GM19240 (cell line): ENCODE data around the gene MUCL3.
"Not testable (repeated sequence)": the region's sequence is repeated elsewhere in the genome, so short reads cannot be mapped to it uniquely, and the experiment has no call there.

Experiments
- DNase-seq: peaks from one replicate; pipeline ENCODE4 v3.0.0; 2011; ENCODE audit warnings: low spot score; ENCODE audit not compliant: insufficient read length

The MUCL3 gene

DNA sequence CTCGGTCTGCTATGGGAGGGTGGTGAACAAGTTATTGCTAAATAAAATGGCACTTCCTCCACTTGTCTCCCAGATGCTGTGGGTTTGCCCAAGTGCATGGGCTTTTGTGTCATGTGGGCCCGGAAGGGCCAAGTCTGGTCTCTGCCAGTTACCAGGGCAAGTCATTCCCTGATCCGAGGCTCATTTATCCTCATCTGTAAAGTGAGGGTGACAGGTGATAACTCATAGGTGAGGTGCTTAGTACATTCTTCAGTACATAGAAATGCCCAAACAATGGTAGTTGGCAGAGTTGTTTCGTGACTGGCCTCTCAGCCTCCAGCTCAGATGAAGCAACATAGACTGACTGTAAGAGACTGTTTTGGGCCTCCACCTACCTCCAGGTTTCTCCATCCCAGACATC, 2.0 kb upstream of the MUCL3 start:
- no peak for DNase-seq

DNA sequence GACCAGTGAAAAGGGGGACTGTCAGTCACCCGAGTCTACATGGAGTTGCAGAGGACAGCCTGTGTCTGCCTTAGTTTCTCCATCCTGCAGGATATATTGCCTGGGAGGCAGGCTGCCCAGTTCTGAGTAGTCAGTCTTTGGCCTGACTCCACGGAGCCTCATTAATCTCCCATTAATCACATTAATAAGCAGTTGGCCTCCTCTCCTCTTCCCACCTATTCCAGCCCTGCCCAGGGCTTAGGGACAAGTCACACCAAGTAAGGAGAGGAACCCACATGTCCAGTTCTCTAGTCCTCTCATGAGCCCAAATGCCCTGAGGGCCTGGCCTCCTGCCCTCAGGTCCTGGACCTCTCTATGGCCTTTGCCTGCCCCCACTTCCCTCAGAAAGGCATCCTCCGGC, 1.3 kb upstream of the MUCL3 start:
- DNase-seq, result no peak

DNA sequence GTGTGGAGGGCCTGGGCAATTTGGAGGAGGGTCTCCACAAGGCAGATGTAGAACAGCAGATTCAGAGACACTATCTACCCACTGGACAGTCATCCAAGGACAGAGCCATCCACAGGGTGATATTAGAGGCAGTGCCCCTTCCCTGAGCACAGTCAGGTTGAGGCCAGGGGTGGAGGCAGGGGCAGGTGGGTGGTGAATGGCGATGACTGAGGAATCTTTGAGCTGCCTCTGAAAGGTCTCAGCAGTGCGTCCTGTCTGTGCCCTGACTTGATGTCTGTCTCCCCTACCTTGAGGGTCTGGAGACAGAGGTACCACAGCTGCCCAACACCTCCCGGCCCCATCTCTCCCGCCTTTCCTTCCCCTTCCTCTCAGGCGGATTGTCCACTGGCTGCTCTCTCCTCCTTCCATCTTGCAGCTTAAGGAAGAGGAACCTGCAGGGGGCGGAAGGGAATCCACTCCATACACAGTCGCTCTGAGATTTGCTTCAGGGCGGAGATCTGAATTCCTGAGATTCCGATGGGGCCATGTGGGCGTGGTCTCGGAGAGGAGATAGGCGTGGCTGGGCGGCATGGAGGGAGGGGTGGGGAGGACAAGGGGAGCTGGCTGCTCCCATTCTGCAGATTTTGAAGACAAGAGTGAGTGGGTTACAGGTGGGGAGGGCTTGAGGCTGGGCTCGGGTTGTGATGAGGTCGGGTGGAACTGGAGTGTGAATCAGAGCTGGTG, 1.7 kb downstream of the MUCL3 start:
- DNase-seq, result no peak

DNA sequence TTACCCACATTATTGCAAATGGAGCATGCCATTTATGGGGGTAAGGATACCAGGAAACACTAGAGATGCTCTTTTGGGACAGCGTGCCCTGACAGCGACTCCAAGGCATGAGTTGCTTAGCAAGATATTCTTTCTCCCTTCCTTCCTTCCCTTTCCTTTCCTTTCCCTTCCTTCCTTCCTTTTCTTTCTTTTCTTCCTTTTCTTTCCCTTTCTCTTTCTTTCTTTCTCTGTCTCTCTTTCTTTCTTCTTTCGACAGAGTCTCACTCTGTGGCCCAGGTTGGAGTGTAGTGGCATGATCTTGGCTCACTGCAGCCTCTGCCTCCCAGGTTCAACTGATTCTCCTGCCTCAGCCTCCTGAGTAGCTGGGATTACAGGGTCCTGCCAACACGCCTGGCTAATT, 3.3 kb downstream of the MUCL3 start:
- no peak for DNase-seq

DNA sequence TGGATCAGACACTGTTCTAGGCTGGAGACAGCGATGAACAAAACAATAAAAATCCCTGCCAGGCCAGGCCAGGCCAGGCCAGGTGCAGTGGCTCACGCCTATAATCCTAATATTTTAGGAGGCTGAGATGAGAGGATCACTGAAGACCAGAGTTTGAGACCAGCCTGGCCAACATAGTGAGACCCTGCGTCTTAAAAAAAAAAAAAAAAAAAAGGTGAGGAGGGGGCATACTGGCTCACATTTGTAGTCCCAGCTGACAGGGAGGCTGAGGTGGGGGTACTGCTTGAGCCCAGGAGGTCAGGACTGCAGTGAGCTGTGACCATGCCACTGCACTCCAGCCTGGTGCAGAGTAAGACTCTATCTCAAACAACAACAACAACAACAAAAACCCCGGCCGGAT, 4.5 kb downstream of the MUCL3 start:
- no peak for DNase-seq

DNA sequence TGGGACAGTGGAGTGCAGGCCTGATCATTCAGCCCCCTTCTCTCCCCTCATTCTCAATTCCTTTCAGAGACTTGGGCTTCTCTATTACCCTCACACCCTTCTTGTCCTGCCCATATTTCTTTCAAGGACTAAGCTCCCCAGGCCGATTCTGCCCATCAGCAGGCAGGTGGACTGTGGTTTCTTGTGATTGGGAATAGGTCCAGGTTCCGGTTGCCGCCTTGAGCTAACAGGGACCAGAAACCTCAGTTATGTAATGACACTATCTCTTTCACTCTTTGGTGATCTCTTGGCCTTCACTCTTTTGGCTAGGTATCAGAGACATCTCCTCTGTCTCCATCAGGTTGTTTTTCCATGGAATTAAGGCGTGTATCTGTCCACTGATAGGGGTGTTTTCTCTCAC, 6.5 kb downstream of the MUCL3 start:
- no peak for DNase-seq

DNA sequence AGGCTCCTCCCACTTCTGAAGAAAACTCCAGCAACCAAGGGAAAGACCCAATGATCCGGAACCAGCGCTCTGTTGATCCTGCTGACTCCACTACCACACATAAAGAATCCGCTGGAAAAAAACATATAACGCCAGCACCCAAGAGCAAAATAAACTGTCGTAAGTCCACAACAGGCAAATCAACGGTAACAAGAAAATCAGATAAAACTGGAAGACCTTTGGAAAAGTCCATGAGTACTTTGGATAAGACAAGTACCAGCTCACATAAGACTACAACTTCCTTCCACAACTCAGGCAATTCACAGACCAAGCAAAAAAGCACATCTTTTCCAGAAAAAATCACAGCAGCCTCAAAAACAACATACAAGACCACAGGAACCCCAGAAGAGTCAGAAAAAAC, 8.0 kb downstream of the MUCL3 start:
- DNase-seq, result no peak

DNA sequence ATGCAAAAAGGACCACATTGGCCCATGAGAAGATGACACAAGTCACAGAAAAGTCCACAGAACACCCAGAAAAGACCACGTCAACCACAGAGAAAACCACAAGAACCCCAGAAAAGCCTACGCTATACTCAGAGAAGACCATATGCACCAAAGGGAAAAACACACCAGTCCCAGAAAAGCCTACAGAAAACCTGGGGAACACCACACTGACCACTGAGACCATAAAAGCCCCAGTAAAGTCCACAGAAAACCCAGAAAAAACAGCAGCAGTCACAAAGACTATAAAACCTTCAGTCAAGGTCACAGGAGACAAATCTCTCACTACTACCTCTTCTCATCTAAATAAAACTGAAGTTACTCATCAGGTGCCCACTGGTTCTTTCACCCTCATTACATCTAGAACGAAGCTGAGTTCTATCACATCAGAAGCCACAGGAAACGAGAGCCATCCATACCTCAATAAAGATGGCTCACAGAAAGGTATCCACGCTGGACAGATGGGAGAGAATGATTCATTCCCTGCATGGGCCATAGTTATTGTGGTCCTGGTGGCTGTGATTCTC, 11.2 kb downstream of the MUCL3 start:
- no peak for DNase-seq

DNA sequence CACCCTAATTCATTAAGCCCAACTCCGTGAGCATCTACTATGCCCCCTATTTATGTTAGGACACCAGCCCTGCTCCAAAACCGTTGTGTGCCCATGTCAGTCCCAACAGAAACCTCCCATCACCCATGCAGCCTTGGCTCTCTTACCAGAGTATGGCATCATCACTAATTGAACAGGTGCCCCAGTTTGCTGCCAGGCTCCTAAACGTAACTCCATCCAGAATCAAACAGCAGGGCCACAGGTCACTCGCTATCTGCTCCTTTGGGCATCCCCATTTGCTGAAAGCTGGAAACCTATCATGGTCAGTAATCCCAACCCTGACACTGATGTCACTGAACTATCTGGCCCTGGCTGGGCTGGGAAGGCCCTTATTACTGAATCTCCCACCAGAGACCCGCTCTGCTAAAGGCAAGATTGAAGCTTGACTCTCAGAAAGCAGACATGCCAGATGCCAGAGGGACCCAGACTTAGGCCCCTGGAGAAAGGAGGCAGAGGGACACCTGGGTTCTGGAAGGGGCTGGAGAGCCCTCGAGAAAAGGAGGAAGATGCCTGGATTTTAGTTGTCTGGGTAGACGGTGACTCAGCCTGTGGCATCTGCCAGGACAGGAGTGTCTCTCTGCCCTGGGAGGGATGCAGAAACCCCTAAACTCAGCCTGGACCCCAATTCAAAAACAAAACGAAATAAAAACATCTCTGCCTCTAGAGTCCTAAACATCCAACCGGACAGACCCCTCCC, 14.0 kb downstream of the MUCL3 start:
- DNase-seq, result no peak

DNA sequence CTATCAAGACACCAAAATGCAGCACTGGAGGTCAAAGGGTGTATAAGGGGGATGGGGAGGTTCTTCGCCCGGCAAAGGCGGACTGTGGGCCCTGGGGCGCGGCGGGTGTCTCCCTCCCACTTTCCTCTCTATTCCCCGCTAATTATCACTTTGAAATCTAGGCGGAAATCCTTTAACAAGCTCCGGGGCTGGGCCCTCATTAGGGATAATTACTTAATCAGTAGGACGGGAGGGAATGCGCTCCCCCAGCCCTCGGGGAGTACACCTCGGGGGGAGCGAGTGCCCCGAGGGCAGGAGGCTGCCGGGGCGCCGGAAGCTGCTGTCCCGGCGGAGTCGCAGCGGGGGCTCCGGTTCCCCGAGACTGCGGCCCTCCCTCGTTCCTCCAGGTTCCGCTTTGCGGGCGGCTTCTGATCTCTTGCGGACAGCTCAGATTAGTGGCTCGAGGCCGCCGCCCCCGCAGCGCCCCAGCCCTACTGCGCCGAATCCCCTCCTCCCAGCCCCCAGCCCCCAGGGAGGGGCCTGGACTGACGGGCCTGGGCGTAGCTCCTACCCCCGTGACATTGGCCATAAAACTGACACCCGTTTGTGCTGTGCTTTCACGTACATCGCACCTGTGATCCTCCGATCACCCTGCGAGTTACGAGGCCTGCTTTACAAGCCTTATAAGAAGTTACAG, 14.7 kb downstream of the MUCL3 start:
- peak; percentile 66 for DNase-seq

DNA sequence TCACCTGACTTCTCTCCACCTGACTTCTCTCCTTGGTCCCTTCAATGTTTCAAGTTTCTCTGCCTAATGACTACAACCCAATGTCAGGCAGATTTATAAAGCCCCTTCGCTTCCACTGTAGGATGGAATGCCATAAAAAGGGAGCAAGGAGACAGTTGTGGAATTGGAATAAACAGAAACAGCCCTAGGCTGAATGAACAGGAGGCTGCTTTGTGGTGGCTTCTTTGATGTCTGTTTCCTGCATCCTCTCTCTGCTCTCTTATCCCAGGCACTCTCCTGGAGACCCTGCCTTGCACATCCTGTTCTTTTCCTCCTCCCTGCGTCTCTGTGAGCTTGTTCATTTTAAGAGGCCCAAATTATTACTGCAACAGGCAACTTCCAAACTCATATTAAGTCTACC, 16.9 kb downstream of the MUCL3 start:
- DNase-seq, result no peak

DNA sequence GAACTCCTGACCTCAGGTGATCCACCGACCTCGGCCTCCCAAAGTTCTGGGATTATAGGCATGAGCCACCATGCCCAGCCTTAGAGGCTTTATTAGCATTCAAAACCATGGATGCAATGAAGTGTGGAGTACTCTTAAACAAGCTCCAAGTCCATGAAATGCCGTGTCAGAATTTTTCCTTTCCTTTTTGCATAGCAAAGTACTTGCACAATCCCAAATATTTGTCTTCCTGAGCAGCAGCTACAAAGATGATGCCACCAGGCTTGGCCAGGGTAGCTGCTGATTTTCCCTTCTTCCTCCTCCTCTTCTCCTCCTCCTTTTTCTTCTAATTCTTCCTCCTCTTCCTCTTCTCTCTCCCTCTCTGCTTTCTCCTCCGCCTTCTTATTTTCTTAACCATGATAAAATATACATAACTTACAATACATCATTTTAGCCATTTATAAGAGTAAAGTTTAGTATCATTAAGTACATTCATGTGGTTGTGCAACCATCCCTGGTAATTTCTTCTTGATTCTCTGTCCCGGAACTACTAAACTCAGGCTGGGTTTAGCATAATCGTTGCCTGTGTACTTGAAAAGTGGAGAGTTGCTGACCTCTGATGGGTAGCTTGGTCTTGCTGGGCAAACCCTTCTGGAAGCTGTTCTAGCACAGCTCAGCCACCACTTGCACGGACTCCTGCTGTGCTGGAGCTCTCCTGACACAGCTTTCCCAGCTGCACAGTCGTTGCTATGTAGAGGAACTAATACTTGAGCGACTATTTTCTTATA, 20.3 kb downstream of the MUCL3 start:
- no peak for DNase-seq

DNA sequence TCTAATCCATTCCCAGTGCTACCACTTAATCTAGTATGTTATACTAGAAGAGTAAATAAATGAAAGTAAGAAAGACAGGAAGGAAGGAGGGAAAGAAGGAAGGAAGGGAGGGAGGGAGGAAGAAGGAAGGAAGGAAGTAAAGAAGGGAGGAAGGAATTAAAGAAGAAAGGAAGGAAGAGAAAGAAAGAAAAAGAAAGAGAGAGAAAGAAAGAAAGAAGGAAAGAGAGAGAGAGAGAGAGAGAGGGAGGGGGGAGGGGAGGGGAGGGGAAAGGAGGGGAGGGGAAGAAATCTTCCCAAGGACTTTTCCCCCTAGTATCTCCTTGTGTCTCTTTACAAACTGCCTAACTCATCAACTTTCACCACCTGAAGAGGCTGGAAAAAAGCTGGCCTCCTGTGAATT, 21.9 kb downstream of the MUCL3 start:
- no peak for DNase-seq

DNA sequence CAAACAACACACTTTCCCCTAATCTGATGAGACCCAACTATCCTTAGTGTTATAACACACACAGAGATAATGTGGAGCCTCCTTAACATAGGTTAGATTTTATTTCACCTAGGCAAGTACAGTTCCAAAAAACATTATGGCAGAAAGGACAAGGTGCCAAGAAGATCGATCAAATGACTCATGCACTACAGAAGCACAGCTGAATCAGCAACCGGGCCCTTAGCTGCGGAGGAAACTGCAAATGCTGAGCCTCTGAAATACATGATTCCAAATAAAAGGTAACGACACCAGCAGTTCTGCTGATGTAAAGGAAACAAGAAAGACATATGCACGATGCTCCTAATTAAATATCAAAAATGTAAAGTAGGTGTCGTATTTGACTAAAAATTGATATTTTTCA, 22.9 kb downstream of the MUCL3 start:
- DNase-seq, result no peak

DNA sequence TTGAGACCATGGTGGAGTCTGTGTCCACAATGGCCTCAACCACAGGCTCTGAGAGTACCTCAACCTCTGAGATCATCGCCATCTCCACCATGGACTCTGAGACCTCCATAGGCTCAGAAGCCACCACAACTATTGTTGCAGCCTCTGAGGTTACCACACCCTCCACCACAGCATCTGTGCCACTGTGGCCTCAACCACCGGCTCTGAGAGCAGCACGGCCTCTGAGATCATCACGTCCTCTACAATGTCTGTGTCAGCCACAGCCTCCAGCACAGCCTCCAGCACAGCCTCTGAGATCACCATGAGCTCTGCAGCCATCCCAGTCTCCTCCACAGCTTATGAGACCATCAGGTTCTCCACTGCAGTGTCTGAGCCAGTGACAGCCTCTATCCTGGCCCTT, 23.3 kb downstream of the MUCL3 start:
- no peak for DNase-seq

DNA sequence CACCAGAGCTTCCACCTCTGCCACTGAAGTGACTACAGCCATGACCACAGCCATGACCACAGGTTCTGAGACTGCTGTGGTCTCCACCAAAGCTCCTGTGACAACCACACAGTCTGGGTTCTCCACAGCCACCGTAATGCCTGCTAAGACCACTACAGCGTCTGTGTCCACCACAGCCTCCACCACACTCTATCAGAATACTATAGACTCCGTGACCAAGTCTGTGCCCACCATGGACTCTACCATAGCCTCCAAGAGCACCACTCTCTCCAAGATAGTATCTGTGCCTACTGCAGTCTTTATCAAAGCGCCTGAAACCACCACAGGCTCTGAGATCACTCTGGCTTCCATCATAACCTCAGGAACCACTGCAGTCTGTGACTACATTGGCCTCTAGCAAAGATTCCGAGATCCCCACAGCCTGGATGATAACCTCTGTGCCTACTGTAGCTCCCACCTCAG, 24.4 kb downstream of the MUCL3 start:
- DNase-seq, result no peak

DNA sequence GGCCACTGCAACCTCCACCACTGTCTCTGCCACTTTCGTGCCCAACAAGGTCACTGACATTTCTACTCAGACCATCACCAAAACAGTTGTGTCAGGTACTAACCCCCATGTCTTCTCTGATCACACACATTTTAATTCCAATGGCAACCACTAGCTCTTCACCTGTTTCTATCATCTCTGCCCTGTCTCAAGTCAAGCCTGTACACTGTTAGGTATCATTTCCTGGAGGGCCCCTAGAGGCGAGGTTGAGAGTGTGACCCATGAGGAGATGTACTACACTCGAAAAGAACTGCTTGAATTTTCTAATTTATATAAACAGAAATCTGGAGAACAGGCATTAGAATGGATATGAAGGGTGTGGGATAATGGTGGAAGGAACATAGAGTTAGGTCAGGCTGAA, 25.4 kb downstream of the MUCL3 start:
- no peak for DNase-seq

DNA sequence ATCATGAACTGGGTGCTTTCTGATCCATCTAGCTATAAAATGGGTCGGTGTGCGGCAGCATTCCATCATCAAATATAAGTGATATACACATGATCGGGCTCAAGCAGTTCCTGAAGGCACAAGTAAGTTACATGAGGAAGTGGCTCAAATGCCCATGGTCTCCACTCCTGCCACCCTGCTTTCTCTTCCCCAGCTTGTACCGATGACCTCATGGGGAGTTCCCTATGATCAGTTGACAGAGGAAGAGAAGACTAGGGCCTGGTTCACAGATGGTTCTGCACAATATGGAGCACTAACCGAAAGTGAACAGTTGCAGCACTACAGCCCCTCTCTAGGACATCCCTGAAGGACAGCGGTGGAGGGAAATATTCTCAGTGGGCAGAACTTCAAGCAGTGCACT, 28.4 kb downstream of the MUCL3 start:
- DNase-seq, result not testable (repeated sequence)

DNA sequence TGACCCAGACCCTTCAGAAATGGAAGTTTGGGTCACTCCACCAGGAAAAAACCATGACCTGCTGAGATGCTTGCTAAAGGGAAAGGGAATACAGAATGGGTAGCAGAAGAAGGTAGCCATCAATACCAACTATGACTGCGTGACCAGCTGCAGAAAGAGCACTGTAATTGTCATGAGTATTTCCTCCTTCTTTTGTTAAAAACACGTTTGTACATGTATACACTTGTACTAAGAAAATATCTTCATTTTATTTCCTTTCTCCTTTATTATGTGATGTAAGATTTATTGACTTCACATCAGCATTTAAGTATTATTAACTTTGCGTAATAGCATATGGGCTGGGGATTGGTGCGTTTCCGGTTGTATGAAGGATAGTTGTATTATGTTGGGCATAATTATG, 30.2 kb downstream of the MUCL3 start:
- no peak for DNase-seq

DNA sequence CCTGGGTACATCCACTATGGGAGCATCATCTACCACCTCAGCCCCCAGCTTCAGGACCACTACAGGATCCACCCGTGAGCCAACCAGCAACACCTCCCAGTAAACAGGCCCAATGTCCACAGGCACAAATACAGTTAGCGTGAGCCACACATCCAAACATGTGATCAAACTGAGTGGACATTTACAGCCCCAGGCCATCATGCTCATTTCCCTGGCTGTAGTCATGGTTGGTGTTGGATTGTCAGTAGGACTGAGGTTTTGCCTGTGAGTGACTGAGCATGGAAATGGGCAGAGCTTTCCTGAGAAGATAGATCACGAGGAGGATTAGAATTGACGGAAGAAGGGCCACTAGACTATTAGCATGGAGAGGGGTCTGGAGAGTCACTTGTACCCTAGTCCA, 32.0 kb downstream of the MUCL3 start:
- DNase-seq, result no peak

DNA sequence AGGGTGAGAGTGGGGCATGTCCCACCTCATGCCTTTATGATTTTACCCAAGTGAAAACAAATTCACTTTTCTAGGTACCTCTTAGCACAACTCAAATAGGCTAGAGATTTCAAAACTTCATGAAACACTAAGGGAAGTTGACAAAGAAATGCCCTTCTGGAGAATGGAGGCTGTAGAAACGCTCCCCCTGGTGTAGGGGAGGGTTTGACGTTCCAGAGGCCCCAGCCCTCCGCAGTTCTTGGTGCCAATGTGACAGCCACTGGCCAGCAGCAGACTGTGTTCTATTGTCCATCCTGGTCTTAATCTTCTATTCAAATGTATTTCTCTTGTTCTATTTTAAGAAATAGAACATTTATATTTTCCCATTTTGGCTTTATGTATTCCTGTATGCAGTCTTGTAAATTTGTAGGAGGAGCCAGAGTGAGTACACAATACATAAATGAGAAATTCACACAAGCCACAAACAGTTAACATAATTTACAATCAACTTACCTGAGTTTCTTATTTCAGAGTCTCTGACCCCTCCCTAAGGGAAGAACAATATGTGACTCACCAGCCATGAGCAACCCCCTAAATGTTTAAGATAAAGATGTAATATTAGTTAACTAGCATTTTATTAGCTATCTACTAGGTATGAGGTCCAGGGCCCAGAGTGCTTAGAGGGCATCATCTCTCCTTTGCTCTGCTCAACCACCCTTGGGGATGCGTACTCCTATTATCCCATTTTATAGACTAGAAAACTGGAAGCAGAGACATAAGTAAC, 33.9 kb downstream of the MUCL3 start:
- DNase-seq, result no peak
